Psoas muscle (tissue), 8 donors: Measurements from ENCODE around the gene EIF2A. TPM values are rescaled to one million over a fixed set of nuclear protein-coding genes. Genes with fewer than 3 reads are reported as not detected.

ENCODE experiments used
- ATAC-seq, 4 donors: fragments of 200-7000 bp; cut with Tn5 transposase; one replicate each; pipeline ENCODE4 v1.9.1; 2020; ENCODE audit warnings: moderate library complexity in 3 of 4, mild to moderate bottlenecking in 2 of 4
- DNase-seq, 2 donors: peaks; one replicate each; pipeline ENCODE4 v3.0.0-alpha.2; 2020
- H3K27ac ChIP-seq: fragments of 200-600 bp; one replicate; pipeline ENCODE4 v1.8.0; 2022
- H3K27me3 ChIP-seq, 3 donors: fragments of 200-600 bp in 1 of 3; one replicate each; pipeline versions ENCODE4 v1.6.1 to v1.8.0; 2013 to 2022; ENCODE audit warnings: low read length in 2 of 3, mild to moderate bottlenecking in 2 of 3, moderate library complexity in 1 of 3; ENCODE audit not compliant: insufficient read depth in 3 of 3
- H3K36me3 ChIP-seq, 2 donors: fragments of 200-600 bp in 1 of 2; one replicate each; pipeline versions ENCODE4 v1.6.1 to v1.8.0; 2013 to 2022; ENCODE audit warnings: low read depth in 1 of 2, mild to moderate bottlenecking in 1 of 2, moderate library complexity in 1 of 2; ENCODE audit not compliant: insufficient read depth in 1 of 2
- H3K4me1 ChIP-seq: fragments of 200-600 bp; one replicate; pipeline ENCODE4 v1.8.0; 2022
- H3K4me3 ChIP-seq: fragments of 200-600 bp; one replicate; pipeline ENCODE4 v1.8.0; 2022; ENCODE audit warnings: mild to moderate bottlenecking
- H3K9me3 ChIP-seq: fragments of 200-600 bp; one replicate; pipeline ENCODE4 v1.8.0; 2022
- CTCF ChIP-seq: fragments of 200-600 bp; IDR thresholded peaks from one replicate; pipeline ENCODE4 v1.8.0; 2022; ENCODE audit warnings: antibody characterized with exemption
- WGBS, 3 donors: extraction: QIAGEN DNeasy Blood & Tissue Kit; methylation state at CpG; one replicate each; pipeline versions ENCODE4 v1.1.6 to v1.1.7; 2013; 5-methylcytosine and 5-hydroxymethylcytosine counted together
- intact Hi-C, 2 donors: fragments of 100-400 bp; cut with DNase I; formaldehyde crosslinking; loops; one replicate each; pipeline versions ENCODE4 v1.11.0 to v1.14.2; 2022
- polyA plus RNA-seq, 3 donors: library from polyadenylated mRNA; stranded (reverse); fragments of 200-250 nt; gene quantifications; one replicate each; pipeline ENCODE4 v1.2.3, GENCODE V29; 2013
- total RNA-seq, 4 donors: library from RNA; stranded (reverse); fragmentation: NEBNext Ultra II Directional in 2 of 4; extraction: Animal tissue kit (Norgen Biotek cat#: 25700) in 2 of 4; gene quantifications; one replicate each; pipeline versions ENCODE4 v1.2.1 to v1.2.4, GENCODE V29; 2021 to 2023
- donor health status: healthy with polysubstance abuse.
- donor health status: DM: no; HTN: no; CAD: no; lungs with moderate emphysema.
- donor health status: Bipolar disorder and iron deficiency.
- donor health status: healthy.
- donor health status: DM: yes; HTN: yes; CAD: no.
- donor health status: DM: no; HTN: no; CAD: no.
- donor health status: DM: no; HTN: no; CAD: no.
- donor health status: DM: yes; HTN: yes; CAD: no.

The EIF2A gene
- total and polyA plus RNA-seq, 7 donors = 67.2 to 117 (median 102) TPM

- no peak overlapping the region for H3K27ac ChIP-seq
Observed at GRCh38 chr3:150527464-150528255, 18.9 kb upstream of the EIF2A start.

GRCh38 chr3:150528354-150528797 lies 18.2 kb upstream of the EIF2A start:
- Histone ChIP-seq H3K4me1 (no peaks in the 10 kb centered on the region), H3K27me3 (peaks cover 0 to 3% (median 0%) of the 10 kb centered on the region in 3 donors), H3K36me3 (no peaks in the 10 kb centered on the region), H3K9me3 (no peaks in the 10 kb centered on the region), H3K4me3 (no peak overlapping the region), H3K27ac (no peak overlapping the region)
- intact Hi-C loops = loop anchor here in 1 of 2 donors (10.0 kb wide), 1 partner anchor 336 kb away; no protein-coding TSS in a partner anchor
- ATAC-seq (no peak), DNase-seq (no peak)
- 32 to 36% (median 35%) methylated on average over 2 of the region's 2 CpGs for WGBS, 3 donors
- TF ChIP-seq CTCF = no peak

More at GRCh38 chr3:150527464-150528255, 18.9 kb upstream of the EIF2A start:
- Histone ChIP-seq H3K27me3 (peaks cover 0 to 3% (median 0%) of the 10 kb centered on the region in 3 donors), H3K9me3 (no peaks in the 10 kb centered on the region), H3K4me1 (no peaks in the 10 kb centered on the region), H3K36me3 (no peaks in the 10 kb centered on the region), H3K4me3 (no peak overlapping the region)
- DNase-seq (no peak), ATAC-seq (no peak)
- no peak for TF ChIP-seq CTCF
- 57 to 64% (median 59%) methylated on average over 10 of the region's 10 CpGs for WGBS, 3 donors
- intact Hi-C loops = loop anchor here in 1 of 2 donors (10.0 kb wide), 1 partner anchor 337 kb away; no protein-coding TSS in a partner anchor

GRCh38 chr3:150531775-150532174 lies 14.8 kb upstream of the EIF2A start:
- no peaks in the 10 kb centered on the region for H3K27me3 ChIP-seq
- H3K27ac ChIP-seq = no peak overlapping the region
- no peak overlapping the region for H3K4me3 ChIP-seq
- TF ChIP-seq CTCF = no peak
- no peaks in the 10 kb centered on the region for H3K4me1 ChIP-seq
- no peaks in the 10 kb centered on the region for H3K9me3 ChIP-seq
- ATAC-seq (no peak), DNase-seq (no peak)
- H3K36me3 ChIP-seq = no peaks in the 10 kb centered on the region
- intact Hi-C loops = no loop called here

- WGBS, 3 donors = 80 to 84% (median 82%) methylated on average over 4 of the region's 4 CpGs
- intact Hi-C loops = no loop called here
Observed at GRCh38 chr3:150535204-150535603, 11.4 kb upstream of the EIF2A start.

More at GRCh38 chr3:150535204-150535603, 11.4 kb upstream of the EIF2A start:
- no peaks in the 10 kb centered on the region for H3K27me3 ChIP-seq
- ATAC-seq (no peak), DNase-seq (no peak)
- no peaks in the 10 kb centered on the region for H3K36me3 ChIP-seq
- no peaks in the 10 kb centered on the region for H3K4me1 ChIP-seq
- H3K27ac ChIP-seq = no peak overlapping the region
- no peak for TF ChIP-seq CTCF
- H3K9me3 ChIP-seq = no peaks in the 10 kb centered on the region
- no peak overlapping the region for H3K4me3 ChIP-seq
